Stimulated activated naive CD8-positive, alpha-beta T cell treated with anti-CD3 and anti-CD28 coated beads, Interleukin-15, Interleukin-2, amounts not matched to agents 100 ng/mL and 50 ng/mL, for 24 hours (primary cell): ENCODE measurements around the gene GPR107.

ENCODE experiments used
- H3K27ac Mint-ChIP-seq: one replicate; pipeline ENCODE4 v1.8.0; 2021; ENCODE audit warnings: mild to moderate bottlenecking, mixed read lengths
- H3K27me3 Mint-ChIP-seq: one replicate; pipeline ENCODE4 v1.8.0; 2021; ENCODE audit warnings: mixed read lengths
- H3K36me3 Mint-ChIP-seq: one replicate; pipeline ENCODE4 v1.8.0; 2021; ENCODE audit warnings: low read depth, mixed read lengths
- H3K4me1 Mint-ChIP-seq: one replicate; pipeline ENCODE4 v1.8.0; 2021; ENCODE audit warnings: low read depth, mixed read lengths
- H3K4me3 Mint-ChIP-seq: one replicate; pipeline ENCODE4 v1.8.0; 2021; ENCODE audit warnings: mild to moderate bottlenecking, mixed read lengths
- H3K9me3 Mint-ChIP-seq: one replicate; pipeline ENCODE4 v1.8.0; 2021; ENCODE audit warnings: mixed read lengths

Gene GPR107

DNA sequence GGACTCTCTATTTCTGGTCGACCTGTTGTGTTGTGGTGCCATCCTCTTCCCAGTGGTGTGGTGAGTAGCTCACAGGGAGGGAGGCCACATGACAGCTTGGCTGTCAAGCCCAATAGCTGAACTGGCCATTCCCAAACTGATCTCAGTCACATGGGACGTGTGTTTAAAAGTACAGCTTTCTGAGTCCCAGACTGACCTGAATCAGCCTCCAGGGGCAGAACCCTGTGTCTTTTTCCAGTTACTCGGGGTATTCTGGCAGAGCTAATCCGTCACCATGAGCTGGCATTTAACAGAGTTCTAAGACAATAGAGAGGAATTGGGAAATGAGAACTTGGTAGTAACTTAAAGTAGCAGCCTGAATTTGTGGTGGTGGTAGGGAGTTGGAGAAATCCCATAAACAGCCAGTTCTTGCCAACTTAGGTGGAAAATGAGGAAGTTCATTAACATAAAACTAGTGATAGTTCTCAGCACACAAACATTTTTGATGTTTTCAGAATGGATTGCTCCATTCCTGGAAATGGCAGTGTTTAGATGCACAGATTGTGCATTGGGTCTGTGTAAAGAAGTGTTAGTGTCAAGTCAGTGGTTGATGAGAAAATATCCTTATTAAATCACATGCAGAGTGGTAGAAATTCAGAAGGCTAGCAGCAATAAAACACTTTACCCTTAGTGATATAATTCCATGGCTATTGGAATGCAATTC, 50.9 kb downstream of the GPR107 start:
- Mint-ChIP-seq H3K4me1 (peaks cover 26% of the 10 kb centered on the region), H3K4me3 (no peak overlapping the region), H3K36me3 (peaks cover 60% of the 10 kb centered on the region), H3K27me3 (no peaks in the 10 kb centered on the region), H3K27ac (no peak overlapping the region), H3K9me3 (no peaks in the 10 kb centered on the region)

DNA sequence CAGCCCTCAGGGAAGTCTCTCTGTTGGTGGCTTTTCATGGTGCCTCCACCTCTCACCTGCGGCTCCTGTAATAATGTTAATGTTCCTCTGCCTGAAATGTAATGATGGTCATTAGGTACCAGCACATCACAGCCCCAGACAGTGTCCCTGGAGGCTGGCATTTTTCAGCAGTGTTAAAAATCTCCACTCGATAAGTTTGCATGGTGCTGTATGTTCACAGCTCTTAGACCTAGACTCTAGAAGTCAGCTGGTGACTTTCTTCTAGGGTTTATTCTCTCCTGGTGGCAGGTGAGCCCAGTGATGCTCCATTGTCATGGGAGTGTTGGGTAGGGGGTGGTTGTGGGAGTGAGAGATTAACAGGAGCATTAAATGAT, 53.1 kb downstream of the GPR107 start:
- Mint-ChIP-seq H3K27ac (peak overlapping the region; percentile 87), H3K36me3 (peaks cover 66% of the 10 kb centered on the region), H3K27me3 (no peaks in the 10 kb centered on the region), H3K4me3 (peak overlapping the region; percentile 60), H3K4me1 (peaks cover 43% of the 10 kb centered on the region), H3K9me3 (no peaks in the 10 kb centered on the region)

GRCh38 chr9:130107234-130107861, 53.6 kb downstream of the GPR107 start:
- Mint-ChIP-seq H3K27ac (peak overlapping the region; percentile 87), H3K27me3 (no peaks in the 10 kb centered on the region), H3K9me3 (no peaks in the 10 kb centered on the region), H3K4me3 (peak overlapping the region; percentile 60), H3K36me3 (peaks cover 66% of the 10 kb centered on the region), H3K4me1 (peaks cover 48% of the 10 kb centered on the region)

- no peaks in the 10 kb centered on the region for H3K9me3 Mint-ChIP-seq
- H3K36me3 Mint-ChIP-seq, result peaks cover 63% of the 10 kb centered on the region
- peak overlapping the region; percentile 60 for H3K4me3 Mint-ChIP-seq
- no peaks in the 10 kb centered on the region for H3K27me3 Mint-ChIP-seq
- H3K27ac Mint-ChIP-seq, result peak overlapping the region; percentile 87
- H3K4me1 Mint-ChIP-seq, result peaks cover 48% of the 10 kb centered on the region
Observed at GRCh38 chr9:130107955-130108354, 54.2 kb downstream of the GPR107 start.

DNA sequence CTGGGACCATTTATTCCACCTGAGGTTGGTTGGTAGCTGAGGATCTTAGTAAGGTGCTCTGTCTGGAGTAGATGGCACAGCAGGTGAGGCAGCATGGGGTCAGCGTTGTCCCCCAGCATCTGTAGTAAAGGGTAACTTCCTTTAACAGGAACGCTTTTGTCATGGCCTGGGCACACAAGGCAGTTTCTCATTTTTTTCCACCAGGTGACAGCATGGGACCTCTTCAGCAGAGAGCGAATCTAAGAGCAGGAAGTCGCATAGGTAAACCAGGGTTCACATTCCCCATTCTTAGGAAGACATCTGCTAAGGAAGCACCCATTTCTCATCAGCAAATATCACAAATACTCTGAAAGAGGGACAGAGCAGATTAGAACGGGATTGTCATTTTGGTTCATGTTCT, 56.5 kb downstream of the GPR107 start:
- no peak overlapping the region for H3K4me3 Mint-ChIP-seq

GRCh38 chr9:130110596-130111021, 56.9 kb downstream of the GPR107 start:
- Mint-ChIP-seq H3K27ac (no peak overlapping the region), H3K36me3 (peaks cover 52% of the 10 kb centered on the region), H3K27me3 (no peaks in the 10 kb centered on the region), H3K4me1 (peaks cover 48% of the 10 kb centered on the region), H3K9me3 (no peaks in the 10 kb centered on the region), H3K4me3 (peak overlapping the region; percentile 10)

More for the DNA sequence above, 56.5 kb downstream of the GPR107 start:
- H3K4me1 Mint-ChIP-seq, result peaks cover 48% of the 10 kb centered on the region
- no peaks in the 10 kb centered on the region for H3K9me3 Mint-ChIP-seq
- no peaks in the 10 kb centered on the region for H3K27me3 Mint-ChIP-seq
- H3K27ac Mint-ChIP-seq, result peak overlapping the region; percentile 28
- peaks cover 53% of the 10 kb centered on the region for H3K36me3 Mint-ChIP-seq

DNA sequence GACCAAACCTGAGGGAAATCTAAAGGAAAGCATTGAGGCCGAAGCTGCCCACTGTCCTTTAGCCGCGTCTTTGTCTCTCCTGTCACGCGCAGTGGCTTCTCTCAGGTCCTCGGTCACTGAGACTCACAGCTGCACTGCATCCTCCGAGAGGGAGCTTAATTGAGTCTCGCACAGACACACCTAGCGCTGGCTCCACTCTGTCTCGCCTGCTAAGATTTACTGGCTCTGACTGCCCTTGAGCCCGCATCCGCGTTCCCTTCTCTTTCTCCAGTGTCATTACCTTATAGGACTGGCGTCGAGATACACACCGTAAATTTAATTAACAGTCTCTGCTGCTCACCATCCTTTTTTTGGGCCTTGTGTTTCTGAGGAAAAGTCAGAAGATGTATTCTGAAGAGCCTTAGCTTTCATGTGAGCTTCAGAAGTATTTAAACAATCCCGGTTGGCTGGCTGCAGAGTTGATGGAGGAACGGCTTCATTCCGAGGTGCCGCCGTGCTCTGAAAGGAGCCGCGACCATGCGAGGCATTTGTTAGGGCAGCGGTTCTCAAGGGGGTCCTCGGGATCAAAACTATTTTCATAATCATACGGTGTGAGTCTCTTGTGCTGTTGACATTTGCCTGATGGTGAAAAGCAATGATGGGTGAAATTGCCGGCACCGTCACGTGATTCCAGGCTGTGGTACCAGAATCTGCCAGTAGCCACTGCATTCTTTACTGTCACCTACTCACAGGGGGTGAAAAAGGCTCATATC, 58.3 kb downstream of the GPR107 start:
- Mint-ChIP-seq H3K4me3 (no peak overlapping the region), H3K27ac (no peak overlapping the region), H3K27me3 (no peaks in the 10 kb centered on the region), H3K4me1 (peaks cover 43% of the 10 kb centered on the region), H3K9me3 (no peaks in the 10 kb centered on the region), H3K36me3 (peaks cover 48% of the 10 kb centered on the region)

DNA sequence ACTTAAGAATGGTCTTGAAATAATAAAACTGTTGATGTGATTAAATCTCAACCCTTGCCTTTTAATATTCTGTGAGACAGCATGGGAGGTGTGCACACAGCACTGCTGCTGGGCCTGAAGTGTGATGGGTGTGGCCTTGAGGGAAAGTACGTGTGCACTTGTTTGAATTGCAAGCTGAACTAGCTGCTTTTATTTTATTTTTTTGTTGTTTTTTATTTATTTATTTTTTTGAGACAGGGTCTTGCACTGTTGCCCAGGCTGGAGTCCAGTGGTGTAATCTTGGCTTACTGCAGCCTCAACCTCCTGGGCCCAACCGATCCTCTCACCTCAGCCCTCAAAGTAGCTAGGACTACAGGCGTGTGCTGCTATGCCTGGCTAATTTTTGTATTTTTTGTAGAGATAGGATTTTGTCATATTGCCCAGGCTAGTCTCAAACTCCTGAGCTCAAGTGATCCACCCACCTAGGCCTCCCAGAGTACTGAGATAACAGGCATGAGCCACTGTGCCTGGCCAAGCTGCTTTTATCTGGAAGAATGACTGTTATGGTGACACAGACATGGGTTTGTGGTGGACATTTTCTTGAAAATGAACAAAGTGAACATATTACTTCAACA, 58.9 kb downstream of the GPR107 start:
- Mint-ChIP-seq H3K4me1 (peaks cover 36% of the 10 kb centered on the region), H3K27me3 (no peaks in the 10 kb centered on the region), H3K9me3 (no peaks in the 10 kb centered on the region), H3K4me3 (no peak overlapping the region), H3K27ac (no peak overlapping the region), H3K36me3 (peaks cover 41% of the 10 kb centered on the region)

GRCh38 chr9:130114741-130115140, 61.0 kb downstream of the GPR107 start:
- H3K36me3 Mint-ChIP-seq, result peaks cover 43% of the 10 kb centered on the region
- no peaks in the 10 kb centered on the region for H3K27me3 Mint-ChIP-seq
- no peak overlapping the region for H3K4me3 Mint-ChIP-seq
- H3K9me3 Mint-ChIP-seq, result no peaks in the 10 kb centered on the region
- peaks cover 28% of the 10 kb centered on the region for H3K4me1 Mint-ChIP-seq
- no peak overlapping the region for H3K27ac Mint-ChIP-seq

DNA sequence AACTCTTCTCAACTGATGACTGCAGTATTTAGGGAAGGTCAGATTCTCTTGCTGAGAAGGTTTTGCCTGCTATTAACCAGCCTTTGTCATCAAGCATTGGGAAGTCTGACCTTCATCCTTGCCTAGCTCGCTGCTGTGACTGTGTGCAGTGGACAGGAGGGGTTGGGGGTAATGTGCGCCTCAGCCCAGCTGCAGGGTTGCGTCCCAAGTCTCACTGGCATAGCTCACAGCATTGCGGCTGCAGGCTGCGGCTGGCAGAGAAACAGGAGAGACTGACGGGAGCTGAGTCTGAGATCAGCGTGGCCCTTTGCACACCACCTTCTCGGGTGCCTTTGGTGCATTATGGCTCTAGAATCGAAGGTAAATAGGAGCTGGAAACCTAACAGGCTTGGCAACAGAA, 62.6 kb downstream of the GPR107 start:
- Mint-ChIP-seq H3K36me3 (peaks cover 39% of the 10 kb centered on the region), H3K4me1 (peaks cover 14% of the 10 kb centered on the region), H3K9me3 (no peaks in the 10 kb centered on the region), H3K27me3 (no peaks in the 10 kb centered on the region), H3K27ac (no peak overlapping the region), H3K4me3 (no peak overlapping the region)

GRCh38 chr9:130117376-130117775, 63.7 kb downstream of the GPR107 start:
- H3K4me3 Mint-ChIP-seq, result no peak overlapping the region
- peaks cover 4% of the 10 kb centered on the region for H3K4me1 Mint-ChIP-seq
- H3K36me3 Mint-ChIP-seq, result peaks cover 39% of the 10 kb centered on the region
- H3K27me3 Mint-ChIP-seq, result no peaks in the 10 kb centered on the region
- H3K9me3 Mint-ChIP-seq, result no peaks in the 10 kb centered on the region
- no peak overlapping the region for H3K27ac Mint-ChIP-seq

GRCh38 chr9:130117816-130118632, 64.3 kb downstream of the GPR107 start:
- Mint-ChIP-seq H3K9me3 (no peaks in the 10 kb centered on the region), H3K4me1 (peaks cover 4% of the 10 kb centered on the region), H3K27me3 (no peaks in the 10 kb centered on the region), H3K27ac (no peak overlapping the region), H3K36me3 (peaks cover 42% of the 10 kb centered on the region), H3K4me3 (no peak overlapping the region)

- H3K36me3 Mint-ChIP-seq, result peaks cover 45% of the 10 kb centered on the region
- peaks cover 4% of the 10 kb centered on the region for H3K4me1 Mint-ChIP-seq
- no peaks in the 10 kb centered on the region for H3K27me3 Mint-ChIP-seq
- no peaks in the 10 kb centered on the region for H3K9me3 Mint-ChIP-seq
- no peak overlapping the region for H3K4me3 Mint-ChIP-seq
- H3K27ac Mint-ChIP-seq, result peak overlapping the region; percentile 32
Observed at GRCh38 chr9:130118841-130119518, 65.3 kb downstream of the GPR107 start.
